ENCODE results near the gene PPME1.
A peak's percentile ranks its signal among the peaks of the same experiment; 100 is the strongest.

PPME1 gene

DNA sequence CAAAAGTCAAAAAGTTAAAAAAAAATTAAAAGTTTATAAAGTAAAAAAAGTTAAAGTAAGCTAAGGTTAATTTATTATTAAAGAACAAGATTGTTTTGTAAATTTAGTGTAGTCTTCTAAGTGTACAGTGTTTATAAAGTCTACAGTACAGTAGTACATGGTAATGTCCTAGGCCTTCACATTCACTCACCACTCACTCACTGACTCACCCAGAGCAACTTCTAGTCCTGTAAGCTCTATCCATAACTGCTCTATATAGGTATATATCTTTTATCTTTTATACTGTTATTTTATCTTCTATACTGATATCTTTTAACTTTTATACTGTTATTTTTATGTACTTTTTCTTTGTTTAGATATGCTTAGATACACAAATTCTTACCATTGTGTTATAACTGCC lies 11.4 kb upstream of the PPME1 start:
- no peak for DNase-seq

DNA sequence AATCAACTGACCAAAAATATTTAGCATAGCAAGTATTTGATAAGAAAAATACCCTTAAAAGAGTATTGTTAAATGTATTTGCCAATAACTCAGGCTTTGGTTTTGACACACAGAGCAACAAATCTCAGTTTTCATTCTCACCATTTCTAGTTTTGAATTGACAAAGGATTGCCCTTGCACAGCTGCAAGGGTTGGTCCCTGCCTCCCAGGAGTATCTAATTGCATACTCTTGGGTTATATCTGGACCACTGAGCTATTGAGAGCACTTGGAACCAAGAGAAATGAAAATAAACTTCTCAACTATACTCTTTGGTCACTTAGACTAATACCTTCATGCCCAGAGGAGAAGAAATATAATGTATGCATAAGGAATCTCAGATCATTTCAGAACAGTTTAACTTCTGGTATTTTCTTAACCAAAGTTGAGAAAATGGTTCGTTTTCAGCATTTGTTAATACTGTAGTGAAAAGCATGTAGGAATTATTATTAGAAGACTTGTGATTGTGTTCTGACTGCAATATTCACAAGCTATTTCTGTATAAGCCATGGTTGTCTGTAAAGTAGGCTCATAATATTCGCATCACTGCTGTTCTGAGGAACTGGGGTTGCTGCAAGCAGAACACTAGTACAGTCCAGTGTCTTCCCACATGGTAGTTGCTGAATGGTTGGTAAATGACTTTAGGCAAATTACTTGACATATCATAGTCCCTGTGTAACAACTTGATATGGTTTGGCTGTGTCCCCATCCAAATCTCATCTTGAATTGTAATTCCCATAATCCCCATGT lies 8.2 kb upstream of the PPME1 start:
- no peak for DNase-seq

DNA sequence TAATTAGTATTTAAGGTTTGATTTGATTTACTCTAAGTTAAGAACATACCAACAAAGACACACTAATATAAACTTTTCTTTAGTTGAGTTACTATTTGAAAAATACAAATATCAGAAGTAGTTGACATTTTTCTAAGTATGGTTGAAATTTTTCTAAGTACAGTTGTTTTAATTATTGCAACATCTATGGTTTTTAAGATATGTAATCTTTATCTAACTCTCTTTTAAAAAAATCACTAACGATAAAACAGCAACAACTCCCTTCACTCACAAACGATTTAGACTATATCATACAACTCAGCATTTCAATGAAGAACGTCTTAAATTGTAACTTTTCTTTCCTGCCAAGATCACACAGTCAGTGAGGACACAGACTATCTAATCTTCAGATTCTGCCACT lies 2.3 kb upstream of the PPME1 start:
- no peak for DNase-seq

DNA sequence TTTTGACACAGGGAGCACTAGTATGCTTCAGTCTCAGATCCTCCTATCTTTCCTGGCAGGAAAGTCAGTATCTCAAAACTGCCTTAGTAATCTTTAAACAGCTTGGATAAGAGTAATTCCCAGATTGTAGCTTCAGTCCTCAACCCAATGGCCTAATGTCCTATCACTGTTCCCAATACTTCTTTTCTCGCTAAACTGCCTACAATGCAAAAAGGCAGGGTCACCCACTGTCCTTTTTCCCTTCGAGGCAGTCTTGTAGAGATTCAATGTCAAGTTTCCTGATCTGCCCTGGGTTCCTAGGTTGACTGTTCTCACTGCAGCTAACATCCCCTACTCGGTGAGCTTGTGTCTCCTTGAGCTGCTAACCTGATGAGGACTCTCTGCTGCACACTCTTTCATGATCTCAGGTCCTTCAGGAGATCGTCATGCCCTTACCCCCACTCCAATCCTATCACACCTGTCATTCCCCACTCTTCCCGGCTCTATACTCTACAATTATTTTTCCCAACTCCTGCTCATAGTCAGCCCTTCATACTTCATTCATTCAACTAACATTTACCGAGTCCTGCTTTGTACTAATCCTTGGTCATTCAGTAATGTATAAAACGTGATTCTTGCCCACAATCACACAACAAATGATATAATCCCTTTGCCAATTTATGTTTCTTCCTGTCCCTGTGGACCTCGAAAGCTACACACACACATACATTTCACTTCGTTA lies 1.2 kb upstream of the PPME1 start:
- DNase-seq: no peak

DNA sequence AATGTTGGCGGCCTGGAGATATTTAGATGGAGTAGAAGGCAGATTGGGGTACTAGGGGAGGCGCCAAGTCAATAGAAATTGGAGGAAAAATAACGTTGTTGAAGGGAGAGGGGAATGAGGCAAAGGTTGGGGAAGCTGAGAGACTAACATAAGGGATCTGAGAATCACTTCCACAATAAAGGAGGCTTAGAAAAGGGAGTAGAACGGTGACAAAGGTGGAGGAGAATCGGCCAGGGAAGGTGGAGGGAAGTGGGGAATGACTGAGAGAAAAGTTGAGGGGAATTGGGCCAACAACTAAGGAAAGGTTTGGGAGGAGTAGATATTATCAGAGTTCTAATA lies 510 bp downstream of the PPME1 start:
- DNase-seq: no peak

DNA sequence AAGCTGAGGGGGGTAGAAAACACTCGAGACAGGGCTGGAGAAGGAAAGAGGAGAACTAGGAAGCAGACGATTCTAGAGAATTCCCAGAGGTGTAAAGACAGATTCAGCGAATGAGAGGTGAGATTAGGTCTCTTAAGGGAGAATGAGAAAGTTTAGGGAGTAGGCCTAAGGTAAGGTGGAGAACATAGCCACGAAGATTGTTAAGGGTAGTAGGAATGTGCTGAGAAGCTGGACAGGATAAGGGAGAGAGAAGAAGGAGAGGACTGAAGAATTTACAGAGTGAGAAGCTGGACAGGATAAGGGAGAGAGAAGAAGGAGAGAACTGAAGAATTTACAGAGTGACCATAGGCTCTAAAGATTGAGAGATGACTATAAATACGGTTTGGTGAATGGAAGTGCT lies 908 bp downstream of the PPME1 start:
- no peak for DNase-seq

DNA sequence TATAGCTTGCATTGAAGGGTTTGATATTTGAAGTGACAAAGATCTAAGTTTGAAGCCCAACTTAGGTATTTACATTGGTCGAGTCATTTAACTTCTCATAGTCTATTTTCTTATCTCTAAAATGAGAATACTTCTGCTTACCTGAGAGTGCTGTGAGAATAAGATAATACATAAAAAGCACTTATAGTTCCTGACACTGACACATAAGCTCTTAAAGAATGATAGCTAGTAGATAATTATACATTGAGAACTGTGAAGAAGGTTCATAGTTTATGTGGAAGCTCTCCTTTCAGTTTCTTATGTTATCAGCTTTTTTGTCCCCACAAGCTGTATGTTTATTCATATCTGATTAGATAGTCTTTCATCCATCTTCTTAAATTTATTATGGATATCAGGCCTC lies 4.8 kb downstream of the PPME1 start:
- no peak for DNase-seq

DNA sequence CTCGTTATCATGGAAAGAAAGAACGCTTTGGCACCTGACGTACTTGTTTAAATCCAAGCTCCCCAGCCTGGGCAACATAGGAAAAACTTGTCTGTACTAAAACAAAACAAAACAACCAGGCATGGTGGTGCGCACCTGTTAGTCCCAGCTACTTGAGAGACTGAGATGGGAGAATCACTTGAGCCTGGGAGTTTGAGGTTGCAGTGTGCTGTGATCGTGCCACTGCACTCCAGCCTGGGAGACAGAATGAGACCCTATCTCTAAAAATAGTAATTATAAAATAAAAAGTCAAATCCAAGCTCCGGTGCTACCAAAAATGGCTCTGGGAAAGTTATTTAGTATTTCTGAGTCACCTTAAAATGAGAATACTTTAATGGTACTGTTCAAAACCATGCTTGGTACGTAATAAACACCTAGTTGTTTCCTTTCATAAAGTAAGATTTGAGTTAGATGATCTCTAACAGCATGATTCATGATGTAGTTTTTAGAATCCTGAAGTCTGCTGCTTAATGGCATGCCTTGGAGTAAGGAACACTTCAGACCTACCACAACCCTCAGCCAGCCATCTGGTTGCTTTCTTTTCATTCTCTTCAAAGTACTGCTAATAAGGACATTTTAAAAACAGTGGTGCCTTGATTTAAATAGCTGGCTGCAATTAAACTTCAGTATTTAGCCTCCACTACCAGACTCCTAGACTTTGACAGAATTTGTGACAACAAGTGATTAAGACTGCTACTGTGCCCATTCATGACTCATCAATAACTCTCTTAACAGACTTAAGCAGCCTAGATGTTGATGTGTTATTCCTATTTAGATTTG lies 8.4 kb downstream of the PPME1 start:
- DNase-seq: peak; percentile 10

DNA sequence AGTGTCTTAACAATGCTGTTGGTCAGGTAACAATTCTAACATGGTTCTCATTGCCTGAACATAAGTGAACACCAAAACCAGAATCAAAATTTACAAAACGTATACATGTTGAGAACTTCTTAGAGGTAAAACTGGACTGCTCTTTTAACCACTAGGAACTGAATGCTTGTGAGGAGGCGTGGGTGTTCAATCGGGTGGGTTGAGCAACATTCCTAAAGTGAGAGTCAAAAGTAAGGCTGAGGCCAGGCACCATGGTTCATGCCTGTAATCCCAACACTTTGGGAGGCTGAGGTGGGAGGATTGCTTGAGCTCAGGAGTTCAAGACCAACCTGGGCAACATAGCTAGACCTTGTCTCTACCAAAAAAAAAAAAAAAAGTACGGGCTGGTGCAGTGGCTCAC lies 11.5 kb downstream of the PPME1 start:
- DNase-seq: peak; percentile 8

DNA sequence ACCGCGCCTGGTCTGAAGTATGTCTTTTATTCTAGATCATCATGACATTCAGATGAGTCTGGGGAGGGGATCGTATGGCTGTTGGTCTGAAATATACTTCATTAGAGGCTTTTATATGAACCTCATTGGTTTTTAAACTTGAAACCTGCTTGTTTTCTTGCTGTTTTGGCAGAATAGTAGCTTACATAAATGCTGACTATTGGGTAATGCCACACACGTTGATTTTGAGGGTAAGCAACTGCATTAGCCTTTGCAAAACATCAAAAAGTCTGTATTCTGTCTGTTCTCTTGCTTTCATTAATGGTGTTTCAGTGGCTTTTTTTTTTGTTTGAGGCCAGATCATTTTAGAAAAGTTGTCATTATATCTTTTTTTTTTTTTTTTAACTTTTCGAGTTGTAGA lies 14.2 kb downstream of the PPME1 start:
- no peak for DNase-seq

DNA sequence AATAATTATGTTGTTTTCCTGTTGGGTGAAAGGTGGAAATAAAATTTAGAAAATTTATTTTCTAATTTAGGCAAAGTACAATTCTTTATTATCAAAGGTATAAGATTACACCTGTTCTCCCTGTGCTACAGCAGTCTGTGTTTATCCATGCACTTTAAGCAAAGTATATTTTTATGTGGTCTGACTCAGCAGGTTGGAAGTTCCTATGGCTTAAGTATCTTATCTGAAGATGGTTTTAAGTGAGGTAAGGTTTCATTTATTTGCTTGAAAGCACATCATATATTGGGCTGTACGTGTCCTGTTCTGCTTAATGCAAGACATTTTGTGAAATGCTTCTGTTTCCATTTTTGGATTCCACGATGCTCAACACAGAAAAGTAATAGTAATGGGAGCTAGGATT lies 14.6 kb downstream of the PPME1 start:
- DNase-seq: peak; percentile 5

DNA sequence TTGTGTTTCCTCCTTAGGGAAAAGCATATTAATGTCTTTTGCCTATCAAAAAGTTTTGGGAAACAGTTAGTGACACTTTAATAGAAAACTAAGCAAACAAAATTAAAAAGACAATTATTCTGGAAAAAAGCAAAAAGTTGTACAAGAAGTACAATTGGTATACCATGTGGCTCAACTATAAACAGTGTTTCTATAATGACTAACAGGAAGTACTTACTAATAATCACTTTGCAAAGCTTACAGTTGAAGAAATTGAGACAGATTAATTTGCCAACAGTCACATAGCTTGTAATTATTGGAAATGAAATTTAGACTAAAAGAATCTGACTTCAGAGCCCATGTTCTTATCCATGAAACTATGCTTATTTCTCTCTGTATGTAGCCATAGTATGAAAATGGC lies 24.7 kb downstream of the PPME1 start:
- no peak for DNase-seq

DNA sequence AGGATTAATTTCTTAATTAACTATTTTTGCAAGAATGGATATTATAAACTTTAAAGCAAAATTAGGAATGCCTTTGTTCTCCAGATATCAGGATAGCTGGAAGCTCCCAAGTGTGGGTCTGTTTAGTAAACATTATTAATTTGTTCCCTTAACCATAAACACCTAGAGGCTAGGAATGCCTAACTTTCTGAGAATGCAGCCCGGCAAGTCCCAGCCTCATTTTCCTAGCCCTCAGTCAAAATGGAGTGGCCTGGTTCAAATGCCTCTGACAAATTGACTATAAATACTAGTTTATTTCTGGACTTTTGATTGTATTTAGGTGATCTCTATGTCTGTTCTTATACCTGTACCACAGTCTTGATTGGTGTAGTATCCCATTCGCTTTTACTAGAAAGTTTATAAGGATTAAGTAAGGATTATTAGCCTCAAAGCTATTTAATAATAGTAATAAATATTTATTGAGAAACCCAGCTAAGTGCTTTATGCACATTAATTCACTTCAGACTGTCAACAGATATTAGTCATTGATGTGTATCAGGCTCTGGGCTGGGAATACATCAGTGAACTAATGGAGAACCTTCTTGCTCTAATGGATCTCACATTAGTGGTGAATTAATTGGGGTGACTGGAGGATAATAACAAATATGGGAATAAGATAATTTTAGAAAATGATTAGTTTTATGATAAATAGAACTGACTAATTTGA lies 25.8 kb downstream of the PPME1 start:
- no peak for DNase-seq

DNA sequence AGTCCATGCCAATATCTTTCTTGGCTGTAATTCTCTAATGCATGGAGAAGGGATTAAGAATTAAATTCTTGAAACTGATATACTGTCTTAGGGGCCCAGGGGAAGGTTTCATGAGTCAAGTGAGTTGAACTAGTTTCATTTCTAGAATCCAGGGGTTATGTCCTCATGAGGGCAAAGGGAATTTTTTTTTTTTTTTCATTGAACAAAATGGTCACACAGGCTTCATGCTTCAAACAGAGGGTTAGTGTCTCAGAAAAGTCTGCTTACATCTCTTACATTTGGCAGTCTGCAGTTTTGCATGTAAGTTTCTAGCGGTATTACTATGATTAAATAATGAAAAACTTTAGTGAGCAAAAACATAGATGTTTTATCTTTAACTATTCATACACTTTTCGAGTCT lies 32.9 kb downstream of the PPME1 start:
- no peak for DNase-seq

DNA sequence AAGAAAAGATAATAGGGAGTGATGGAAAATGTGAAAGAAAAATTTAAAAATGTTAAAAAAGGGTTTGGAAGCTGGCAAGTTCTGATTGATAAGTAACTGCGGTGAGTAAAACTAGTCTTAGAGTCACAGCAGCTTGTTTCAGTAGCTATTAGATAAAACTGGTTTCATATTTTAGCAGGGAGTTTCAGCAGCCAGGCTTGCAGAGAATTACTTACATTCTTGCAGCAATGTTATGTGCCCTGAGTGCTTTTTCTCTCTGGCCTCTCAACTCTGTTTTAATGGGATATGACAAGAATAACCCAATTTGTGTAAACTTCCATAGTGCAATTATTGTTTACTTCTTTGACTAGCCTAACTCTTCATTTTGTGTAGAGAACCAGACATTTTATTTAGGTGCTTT lies 33.6 kb downstream of the PPME1 start:
- no peak for DNase-seq

DNA sequence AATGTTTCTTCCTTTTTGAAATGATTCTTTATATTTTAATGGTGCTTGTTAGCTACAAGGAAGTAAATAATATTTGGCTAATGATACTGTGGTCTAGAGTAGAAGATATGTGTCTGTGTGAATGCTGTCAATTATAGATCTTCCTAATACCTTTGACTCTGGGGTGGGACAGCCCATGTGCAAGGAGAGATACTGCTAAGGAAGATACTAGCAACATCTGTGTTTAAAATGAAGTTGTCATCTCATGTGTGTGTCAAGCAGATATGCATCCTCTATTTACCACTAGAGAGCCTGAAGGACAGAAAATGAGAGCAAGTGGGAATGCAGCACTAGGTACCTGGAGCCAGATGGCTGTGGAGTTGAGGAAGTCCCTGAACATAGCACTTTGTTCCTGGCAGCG lies 34.1 kb downstream of the PPME1 start:
- DNase-seq: no peak

DNA sequence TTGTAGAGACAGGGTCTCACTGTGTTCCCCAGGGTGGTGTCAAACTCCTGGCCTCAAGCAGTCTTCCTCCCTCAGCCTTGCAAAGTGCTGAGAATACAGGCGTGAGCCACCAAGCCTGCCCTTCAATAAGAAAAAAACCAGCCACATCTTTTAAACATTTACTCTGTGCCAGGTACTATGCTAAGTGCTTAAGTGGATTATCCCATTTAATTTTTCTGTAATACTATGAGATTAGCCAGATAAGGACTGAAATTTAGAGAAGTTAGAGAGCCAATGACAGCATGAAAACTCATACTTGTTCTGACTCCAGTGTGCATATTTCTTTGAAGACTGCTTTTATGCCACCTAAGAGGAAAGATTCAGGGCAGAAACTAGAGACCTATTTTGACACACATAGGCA lies 35.7 kb downstream of the PPME1 start:
- DNase-seq: no peak

DNA sequence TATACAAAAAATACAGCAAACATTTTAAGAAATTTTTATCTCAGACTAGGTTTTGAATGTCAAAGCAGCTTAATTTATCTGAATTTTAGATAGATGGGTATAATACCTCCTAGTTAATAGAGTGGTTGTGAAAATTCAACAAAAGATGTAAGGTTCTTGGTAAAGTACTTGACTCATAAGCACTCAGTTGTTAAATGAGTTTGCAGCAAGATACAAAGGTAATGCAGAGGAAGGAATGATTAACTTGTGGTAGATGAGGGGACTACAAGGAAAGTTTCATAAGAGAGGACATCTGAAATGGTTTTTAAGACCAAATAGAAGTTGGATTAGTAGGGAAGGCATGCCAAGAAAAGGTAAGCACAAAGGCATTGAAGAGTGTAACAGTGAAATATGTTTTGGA lies 37.4 kb downstream of the PPME1 start:
- no peak for DNase-seq

DNA sequence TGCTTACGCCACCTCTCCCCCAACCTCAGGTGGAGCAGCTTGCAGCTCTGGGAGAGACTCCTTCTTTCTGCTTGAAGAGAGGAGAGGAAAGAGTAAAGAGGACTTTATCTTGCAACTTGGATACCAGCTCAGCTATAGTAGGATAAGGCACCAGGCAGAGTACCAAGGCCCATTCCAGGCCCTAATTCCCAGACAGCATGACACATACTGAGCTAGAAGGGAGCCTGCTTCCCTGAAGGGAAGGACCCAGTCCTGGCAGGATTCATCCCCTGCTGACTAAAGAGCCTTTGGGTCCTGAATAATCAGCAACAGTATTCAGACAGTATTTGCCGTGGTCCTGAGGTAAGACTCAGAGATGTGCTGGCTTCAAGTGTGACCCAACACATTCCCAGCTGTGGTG lies 41.4 kb downstream of the PPME1 start:
- no peak for DNase-seq

DNA sequence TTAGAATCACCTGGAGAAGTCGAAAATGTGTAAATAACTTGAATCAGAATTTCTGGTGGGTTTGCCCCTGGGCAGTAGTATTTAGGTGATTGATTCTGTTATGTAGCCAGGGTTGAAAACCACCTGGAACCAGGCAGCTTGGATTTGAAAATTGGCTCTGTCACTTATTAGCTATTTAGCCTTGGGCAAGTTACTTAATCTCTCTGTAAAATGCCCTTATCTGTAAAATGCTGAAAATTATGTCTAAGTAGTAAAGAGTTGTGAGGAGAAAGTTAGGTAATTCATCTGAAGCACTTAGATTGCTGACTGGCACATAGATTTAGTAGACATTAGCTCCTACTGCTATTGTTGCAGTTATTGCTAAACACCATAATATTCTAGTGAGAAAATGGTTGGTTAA lies 49.3 kb downstream of the PPME1 start:
- no peak for DNase-seq

DNA sequence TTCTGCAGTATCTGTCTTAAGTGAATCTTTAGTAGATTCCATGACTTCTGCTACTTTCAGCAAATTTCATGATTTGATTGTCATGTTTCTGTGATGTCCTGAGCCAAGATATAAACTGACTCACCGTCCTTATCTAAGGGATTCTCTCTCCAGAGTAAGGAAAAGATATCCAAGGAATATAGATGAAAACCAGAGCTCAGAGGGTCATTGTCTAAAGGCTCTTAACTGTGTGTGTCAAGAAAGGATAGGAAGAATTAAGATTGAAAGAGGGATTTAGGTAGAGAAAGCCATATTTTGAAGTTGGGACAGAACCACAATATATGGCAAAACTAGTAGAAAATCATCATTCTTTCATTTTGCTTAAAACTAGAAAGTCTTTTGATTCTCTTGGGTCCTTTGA lies 50.7 kb downstream of the PPME1 start:
- no peak for DNase-seq

DNA sequence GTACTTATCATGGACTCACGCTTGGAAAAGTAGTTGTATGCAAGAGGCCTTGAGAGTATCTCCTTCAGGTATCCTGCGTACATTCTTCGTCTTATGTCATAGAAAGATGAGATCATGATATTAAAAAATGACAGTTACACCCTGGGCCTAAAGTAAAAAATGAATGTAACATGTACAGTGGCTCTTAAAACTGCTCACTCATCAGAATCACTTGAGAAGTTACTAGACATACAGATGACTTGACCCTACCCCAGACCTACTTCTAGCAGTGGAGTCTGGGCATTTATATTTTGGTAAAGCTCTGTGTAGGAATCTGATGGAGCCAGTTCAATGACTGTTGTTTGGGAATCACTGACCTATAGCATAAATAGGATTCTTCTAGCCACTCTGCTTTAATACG lies 54.5 kb downstream of the PPME1 start:
- no peak for DNase-seq

DNA sequence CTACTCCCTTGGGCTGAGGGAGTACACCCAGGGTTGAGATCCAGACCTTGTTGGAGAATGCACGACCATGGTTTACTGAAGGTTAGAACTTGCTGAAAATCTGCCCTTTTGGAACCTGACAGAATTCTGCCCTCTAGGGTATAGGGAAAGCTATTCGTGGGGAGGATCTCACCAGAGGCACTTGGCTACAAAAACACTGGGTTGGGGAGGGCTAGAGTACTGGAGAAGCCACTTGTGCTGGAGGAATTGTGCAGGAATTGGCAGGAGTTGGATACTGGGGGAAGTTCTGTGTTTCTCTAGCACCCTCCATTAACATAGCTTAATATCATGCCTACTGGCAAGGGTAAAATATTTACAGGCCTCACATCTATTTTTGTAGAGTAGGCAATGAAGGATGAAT lies 55.8 kb downstream of the PPME1 start:
- DNase-seq: no peak
